Nasal cavity respiratory epithelium epithelial cell of viscerocranial mucosa (primary cell): ENCODE data around the gene IL16. TPM values are rescaled to one million over a fixed set of nuclear protein-coding genes. Genes with fewer than 3 reads are reported as not detected.

Experiments used
- total RNA-seq: library from RNA; depleted of rRNA; stranded (reverse); fragments of >200 nt; gene quantifications from 2 replicates; pipeline ENCODE4 v1.2.3, GENCODE V29; 2014

The IL16 gene
- total RNA-seq: under 0.01 and 0.07 TPM in 2 replicates

GRCh38 chr15:81196576-81197254 lies at the start of gene IL16:
TSS of gene IL16 (plus strand) at chr15:81196879. CDS start at chr15:81225400, 28,521 bp downstream.

GRCh38 chr15:81323944-81324881 lies 127.5 kb downstream of the IL16 start, which contains the start of gene STARD5:
TSS of gene STARD5 (minus strand) at chr15:81324141. CDS start at chr15:81324099, 42 bp downstream.

Other genes with a start within 250 kb of the IL16 start
- gene MESD, start 207.1 kb upstream of the IL16 start, total RNA-seq: 31.4 and 32.1 TPM in 2 replicates
- 9.9 and 15.3 TPM in 2 replicates for gene TLNRD1, start 196.0 kb upstream of the IL16 start, total RNA-seq
- gene CFAP161, start 62.6 kb upstream of the IL16 start, total RNA-seq: under 0.01 and 0.07 TPM in 2 replicates
- 5.1 and 13.6 TPM in 2 replicates for gene STARD5, start 127.3 kb downstream of the IL16 start, total RNA-seq
- gene TMC3, start 177.3 kb downstream of the IL16 start, total RNA-seq: not detected in 2 replicates